ENCODE results near the gene KRTAP5-10. TPM values are rescaled to one million over a fixed set of nuclear protein-coding genes. Genes with fewer than 3 reads are reported as not detected.

KRTAP5-10 gene
- total and polyA plus RNA-seq, 2 donors (not counting 1 experiment from before 2014, with no cell fraction given) = not detected

- Histone ChIP-seq H3K27me3 (ENCODE audit: control insufficient read depth, insufficient read depth, low read length) (peaks cover 3% of the 10 kb centered on the region), H2AFZ (ENCODE audit: low read length) (no peak overlapping the region), H3K9ac (ENCODE audit: insufficient read depth, low read length) (no peak overlapping the region), H3K9me3 (ENCODE audit: control insufficient read depth, insufficient read depth, low read depth, low read length) (no peaks in the 10 kb centered on the region), H3K4me1 (ENCODE audit: control insufficient read depth, extremely low read depth, insufficient read depth, low read length) (no peaks in the 10 kb centered on the region), H3K79me2 (ENCODE audit: control insufficient read depth, insufficient read depth, low read length) (no peaks in the 10 kb centered on the region), H3K27ac (ENCODE audit: insufficient read depth, low read length) (no peak overlapping the region), H3K4me3 (replicated peaks in 1 of 4; ENCODE audit: control extremely low read depth in 1 of 4, insufficient read depth in 1 of 4, low read depth in 3 of 4, low read length in 4 of 4) (no peak overlapping the region), H4K20me1 (ENCODE audit: control insufficient read depth, extremely low read depth, insufficient read depth, low read length) (no peaks in the 10 kb centered on the region), H3K4me2 (ENCODE audit: extremely low read depth, insufficient read depth, low read length) (no peak overlapping the region), H3K36me3 (ENCODE audit: control insufficient read depth, insufficient read depth, low read length) (no peaks in the 10 kb centered on the region)
- TF ChIP-seq EZH2 (IDR thresholded peaks at IDR 0.05; ENCODE audit: low read length, missing control alignments) = no peak
- no peak for DNase-seq (ENCODE audit: low read depth in 2 of 2)
These were observed 23.0 kb upstream of the KRTAP5-10 start for GRCh38 chr11:71542382-71542781.

- no peaks in the 10 kb centered on the region for H3K79me2 ChIP-seq (ENCODE audit: control insufficient read depth, insufficient read depth, low read length)
- no peak for TF ChIP-seq EZH2 (IDR thresholded peaks at IDR 0.05; ENCODE audit: low read length, missing control alignments)
- TF ChIP-seq CTCF (conservative IDR thresholded peaks at IDR 0.05 in 1 of 2, IDR thresholded peaks at IDR 0.05 in 1 of 2; ENCODE audit: low read depth in 1 of 2, low read length in 2 of 2) = no peak
- no peak overlapping the region for H3K27ac ChIP-seq (ENCODE audit: insufficient read depth, low read length)
- H3K36me3 ChIP-seq (ENCODE audit: control insufficient read depth, insufficient read depth, low read length) = no peaks in the 10 kb centered on the region
- H3K27me3 ChIP-seq (ENCODE audit: control insufficient read depth, insufficient read depth, low read length) = peaks cover 3% of the 10 kb centered on the region
- H2AFZ ChIP-seq (ENCODE audit: low read length) = no peak overlapping the region
- H3K4me1 ChIP-seq (ENCODE audit: control insufficient read depth, extremely low read depth, insufficient read depth, low read length) = no peaks in the 10 kb centered on the region
- H3K4me2 ChIP-seq (ENCODE audit: extremely low read depth, insufficient read depth, low read length) = no peak overlapping the region
- DNase-seq (ENCODE audit: low read depth in 2 of 2) = no peak
- H3K9me3 ChIP-seq (ENCODE audit: control insufficient read depth, insufficient read depth, low read depth, low read length) = no peaks in the 10 kb centered on the region
- no peak overlapping the region for H3K9ac ChIP-seq (ENCODE audit: insufficient read depth, low read length)
- H3K4me3 ChIP-seq (replicated peaks in 1 of 4; ENCODE audit: control extremely low read depth in 1 of 4, insufficient read depth in 1 of 4, low read depth in 3 of 4, low read length in 4 of 4) = no peak overlapping the region
- no peaks in the 10 kb centered on the region for H4K20me1 ChIP-seq (ENCODE audit: control insufficient read depth, extremely low read depth, insufficient read depth, low read length)
These were observed 22.2 kb upstream of the KRTAP5-10 start for GRCh38 chr11:71542879-71543777.

GRCh38 chr11:71543866-71544265 lies 21.5 kb upstream of the KRTAP5-10 start:
- no peak overlapping the region for H3K9ac ChIP-seq (ENCODE audit: insufficient read depth, low read length)
- no peaks in the 10 kb centered on the region for H3K4me1 ChIP-seq (ENCODE audit: control insufficient read depth, extremely low read depth, insufficient read depth, low read length)
- no peaks in the 10 kb centered on the region for H3K9me3 ChIP-seq (ENCODE audit: control insufficient read depth, insufficient read depth, low read depth, low read length)
- DNase-seq (ENCODE audit: low read depth in 2 of 2) = no peak
- H3K4me3 ChIP-seq (replicated peaks in 1 of 4; ENCODE audit: control extremely low read depth in 1 of 4, insufficient read depth in 1 of 4, low read depth in 3 of 4, low read length in 4 of 4) = no peak overlapping the region
- no peak overlapping the region for H3K4me2 ChIP-seq (ENCODE audit: extremely low read depth, insufficient read depth, low read length)
- no peaks in the 10 kb centered on the region for H4K20me1 ChIP-seq (ENCODE audit: control insufficient read depth, extremely low read depth, insufficient read depth, low read length)
- H3K27ac ChIP-seq (ENCODE audit: insufficient read depth, low read length) = no peak overlapping the region
- H3K79me2 ChIP-seq (ENCODE audit: control insufficient read depth, insufficient read depth, low read length) = no peaks in the 10 kb centered on the region
- no peaks in the 10 kb centered on the region for H3K36me3 ChIP-seq (ENCODE audit: control insufficient read depth, insufficient read depth, low read length)
- TF ChIP-seq EZH2 (IDR thresholded peaks at IDR 0.05; ENCODE audit: low read length, missing control alignments) = no peak
- TF ChIP-seq CTCF (conservative IDR thresholded peaks at IDR 0.05 in 1 of 2, IDR thresholded peaks at IDR 0.05 in 1 of 2; ENCODE audit: low read depth in 1 of 2, low read length in 2 of 2) = no peak
- peaks cover 3% of the 10 kb centered on the region for H3K27me3 ChIP-seq (ENCODE audit: control insufficient read depth, insufficient read depth, low read length)
- H2AFZ ChIP-seq (ENCODE audit: low read length) = no peak overlapping the region

Measured in fibroblast of lung (primary cell).